Limb (tissue), 2 donors: Measurements from ENCODE around the gene NPEPPS.
"Not testable (repeated sequence)": the region's sequence is repeated elsewhere in the genome, so short reads cannot be mapped to it uniquely, and the experiment has no call there.

Source experiments
- DNase-seq, 2 donors: peaks; one replicate each; pipeline ENCODE4 v3.0.0-alpha.2; 2016; ENCODE audit errors: extremely low spot score in 2 of 2

The NPEPPS gene

GRCh38 chr17:47530557-47531232 is at the start of gene NPEPPS:
TSS of gene NPEPPS (plus strand) at chr17:47531108. CDS start at chr17:47531301, 193 bp downstream.
- DNase-seq = peak; percentile 88 to 96

GRCh38 chr17:47491841-47492212 is 39.1 kb upstream of the NPEPPS start:
- DNase-seq = not testable (repeated sequence)

- DNase-seq = not testable (repeated sequence)
Measured at GRCh38 chr17:47499074-47499473, 31.8 kb upstream of the NPEPPS start.

- not testable (repeated sequence) for DNase-seq
Measured at GRCh38 chr17:47499494-47499893, 31.4 kb upstream of the NPEPPS start.

GRCh38 chr17:47500620-47501019 is 30.3 kb upstream of the NPEPPS start:
- peak in 1 of 2 donors; percentile 9 for DNase-seq

- DNase-seq = peak; percentile 18 to 23
Measured at GRCh38 chr17:47502122-47502731, 28.7 kb upstream of the NPEPPS start.

GRCh38 chr17:47502776-47503455 is 28.0 kb upstream of the NPEPPS start:
- peak in 1 of 2 donors; percentile 3 for DNase-seq

- DNase-seq = not testable (repeated sequence)
Measured at GRCh38 chr17:47511701-47512146, 19.2 kb upstream of the NPEPPS start.

GRCh38 chr17:47513301-47513700 is 17.6 kb upstream of the NPEPPS start:
- not testable (repeated sequence) for DNase-seq

- DNase-seq = not testable (repeated sequence)
Measured at GRCh38 chr17:47518880-47519279, 12.0 kb upstream of the NPEPPS start.

GRCh38 chr17:47519365-47519764 is 11.5 kb upstream of the NPEPPS start:
- DNase-seq = not testable (repeated sequence)

GRCh38 chr17:47520279-47520678 is 10.6 kb upstream of the NPEPPS start:
- not testable (repeated sequence) for DNase-seq

GRCh38 chr17:47521434-47521833 is 9.5 kb upstream of the NPEPPS start:
- not testable (repeated sequence) for DNase-seq

- not testable (repeated sequence) for DNase-seq
Measured at GRCh38 chr17:47522341-47522740, 8.6 kb upstream of the NPEPPS start.

GRCh38 chr17:47531233-47531820 is 419 bp downstream of the NPEPPS start:
- DNase-seq = peak in 1 of 2 donors; percentile 50

- not testable (repeated sequence) for DNase-seq
Measured at GRCh38 chr17:47539085-47539484, 8.2 kb downstream of the NPEPPS start.

GRCh38 chr17:47541676-47542075 is 10.8 kb downstream of the NPEPPS start:
- not testable (repeated sequence) for DNase-seq

- not testable (repeated sequence) for DNase-seq
Measured at GRCh38 chr17:47544327-47544726, 13.4 kb downstream of the NPEPPS start.

- DNase-seq = not testable (repeated sequence)
Measured at GRCh38 chr17:47554733-47555132, 23.8 kb downstream of the NPEPPS start.

- DNase-seq = not testable (repeated sequence)
Measured at GRCh38 chr17:47556108-47556507, 25.2 kb downstream of the NPEPPS start.

GRCh38 chr17:47560517-47561043 is 29.7 kb downstream of the NPEPPS start:
- DNase-seq = not testable (repeated sequence)
